ENCODE results near the gene ERMARD.

GRCh38 chr6:169803816-169804340 lies 52.5 kb downstream of the ERMARD start:
- TF ChIP-seq CTCF (IDR thresholded peaks at IDR 0.05; ENCODE audit: low read depth, low read length) = no peak
- TF ChIP-seq EZH2phosphoT487 (IDR thresholded peaks at IDR 0.05; ENCODE audit: low read depth) = no peak

All from OCI-LY3 (cell line).